A673 (cell line): ENCODE data around the gene AOPEP. TPM values are rescaled to one million over a fixed set of nuclear protein-coding genes. Genes with fewer than 3 reads are reported as not detected.

ENCODE experiments used
- BruUV-seq: library from RNA; stranded (reverse); fragments of 400-500 nt; replicated peaks from 2 replicates; lab custom pipeline; 2021; lab: Mats Ljungman, UMichigan
- CTCF ChIA-PET: fragments of 300-600 bp; sonication (Branson Sonifier 250); formaldehyde crosslinking; loops from one replicate; lab custom pipeline; 2022; ENCODE audit warnings: antibody characterized with exemption; lab: Charles Lee
- POLR2A ChIA-PET: fragments of 300-600 bp; sonication (Branson Sonifier 250); formaldehyde crosslinking; loops from one replicate; lab custom pipeline; 2022; ENCODE audit warnings: antibody characterized with exemption; ENCODE audit not compliant: low non-redundant PET; lab: Charles Lee
- DNase-seq: peaks from one replicate; pipeline ENCODE4 v3.0.0-alpha.2; 2015; ENCODE audit warnings: low spot score
- H3K27ac ChIP-seq: fragments of 200-600 bp; sonication (generic); 2 replicates; pipeline ENCODE4 v1.5.1; 2016; ENCODE audit warnings: mixed run types, low read depth, mild to moderate bottlenecking, mixed read lengths, antibody characterized with exemption, low read length; ENCODE audit not compliant: poor library complexity, severe bottlenecking
- H3K27me3 ChIP-seq: fragments of 200-600 bp; sonication (generic); replicated peaks from 2 replicates; pipeline ENCODE4 v1.6.1; 2017; ENCODE audit warnings: mixed run types, low read depth, mild to moderate bottlenecking, mixed read lengths, antibody characterized with exemption, low read length; ENCODE audit not compliant: insufficient read depth, poor library complexity
- H3K36me3 ChIP-seq: fragments of 200-600 bp; sonication (generic); 2 replicates; pipeline ENCODE4 v1.6.1; 2016; ENCODE audit warnings: mixed run types, mild to moderate bottlenecking, mixed read lengths, antibody characterized with exemption, low read length; ENCODE audit not compliant: insufficient read depth, poor library complexity, severe bottlenecking
- H3K4me1 ChIP-seq: fragments of 200-600 bp; sonication (generic); 2 replicates; pipeline ENCODE4 v1.6.1; 2017; ENCODE audit warnings: mixed run types, mild to moderate bottlenecking, mixed read lengths, antibody characterized with exemption, low read length; ENCODE audit not compliant: insufficient read depth, poor library complexity, severe bottlenecking
- H3K4me3 ChIP-seq: fragments of 200-600 bp; sonication (generic); 2 replicates; pipeline ENCODE4 v1.5.1; 2016; ENCODE audit warnings: low read depth, mixed run types, mild to moderate bottlenecking, mixed read lengths, low read length; ENCODE audit not compliant: poor library complexity, severe bottlenecking
- H3K9me3 ChIP-seq: fragments of 200-600 bp; sonication (generic); 2 replicates; pipeline ENCODE4 v1.6.1; 2016; ENCODE audit warnings: mixed run types, low read depth, mild to moderate bottlenecking, mixed read lengths, antibody characterized with exemption, low read length; ENCODE audit not compliant: poor library complexity, severe bottlenecking
- CTCF ChIP-seq: fragments of 300-800, 200-600 bp; sonication (generic); conservative IDR thresholded peaks from 2 replicates; pipeline ENCODE4 v1.5.1; 2017; ENCODE audit warnings: low read depth, mild to moderate bottlenecking, antibody characterized with exemption, low read length, moderate library complexity, mixed read lengths
- EZH2 ChIP-seq: fragments of 200-600 bp; sonication (generic); IDR thresholded peaks from 2 replicates; pipeline ENCODE4 v1.6.1; 2017; ENCODE audit warnings: borderline replicate concordance, low read depth, mild to moderate bottlenecking, mixed read lengths, antibody characterized with exemption, low read length; ENCODE audit not compliant: poor library complexity, severe bottlenecking
- intact Hi-C: fragments of 100-400 bp; cut with micrococcal nuclease; formaldehyde crosslinking; loops from one replicate; pipeline ENCODE4 v1.10.0; 2022; ENCODE audit not compliant: unreplicated experiment
- total RNA-seq: library from RNA; stranded (reverse); gene quantifications from 2 replicates; pipeline ENCODE4 v1.2.3, GENCODE V29; 2021

Gene AOPEP
- total RNA-seq, 1 experiment from 2014 or later = 17.5 TPM

GRCh38 chr9:94718936-94719335 lies 7.6 kb upstream of the AOPEP start:
- POLR2A ChIA-PET = no interaction called here

GRCh38 chr9:94719878-94720277 lies 6.6 kb upstream of the AOPEP start:
- Histone ChIP-seq H3K4me3 (no peak overlapping the region), H3K4me1 (no peaks in the 10 kb centered on the region), H3K9me3 (no peaks in the 10 kb centered on the region), H3K36me3 (no peaks in the 10 kb centered on the region), H3K27ac (no peak overlapping the region), H3K27me3 (no peaks in the 10 kb centered on the region)
- ChIA-PET POLR2A (no interaction called here), CTCF (no interaction called here)
- no TSS peak for BruUV-seq
- DNase-seq = no peak
- intact Hi-C loops = no loop called here
- TF ChIP-seq EZH2 (no peak), CTCF (no peak)

More at GRCh38 chr9:94718936-94719335, 7.6 kb upstream of the AOPEP start:
- H3K36me3 ChIP-seq = no peaks in the 10 kb centered on the region
- TF ChIP-seq CTCF (no peak), EZH2 (no peak)
- H3K27ac ChIP-seq = no peak overlapping the region
- no TSS peak for BruUV-seq
- H3K9me3 ChIP-seq = no peaks in the 10 kb centered on the region
- CTCF ChIA-PET = no interaction called here
- no peak for DNase-seq
- H3K4me3 ChIP-seq = no peak overlapping the region
- peaks cover 4% of the 10 kb centered on the region for H3K27me3 ChIP-seq
- H3K4me1 ChIP-seq = no peaks in the 10 kb centered on the region
- intact Hi-C loops = no loop called here

GRCh38 chr9:94720846-94721549 lies 5.5 kb upstream of the AOPEP start:
- no peaks in the 10 kb centered on the region for H3K4me1 ChIP-seq
- TF ChIP-seq EZH2 (no peak), CTCF (no peak)
- ChIA-PET CTCF (no interaction called here), POLR2A (no interaction called here)
- no TSS peak for BruUV-seq
- H3K36me3 ChIP-seq = no peaks in the 10 kb centered on the region
- no peak for DNase-seq
- H3K9me3 ChIP-seq = no peaks in the 10 kb centered on the region
- intact Hi-C loops = no loop called here
- H3K27me3 ChIP-seq = no peaks in the 10 kb centered on the region
- no peak overlapping the region for H3K4me3 ChIP-seq
- H3K27ac ChIP-seq = no peak overlapping the region
